ENCODE results near the gene SNAP47. TPM values are rescaled to one million over a fixed set of nuclear protein-coding genes. Genes with fewer than 3 reads are reported as not detected.

The SNAP47 gene
- total RNA-seq, 1 experiment from 2014 or later = 46.0 TPM

DNA sequence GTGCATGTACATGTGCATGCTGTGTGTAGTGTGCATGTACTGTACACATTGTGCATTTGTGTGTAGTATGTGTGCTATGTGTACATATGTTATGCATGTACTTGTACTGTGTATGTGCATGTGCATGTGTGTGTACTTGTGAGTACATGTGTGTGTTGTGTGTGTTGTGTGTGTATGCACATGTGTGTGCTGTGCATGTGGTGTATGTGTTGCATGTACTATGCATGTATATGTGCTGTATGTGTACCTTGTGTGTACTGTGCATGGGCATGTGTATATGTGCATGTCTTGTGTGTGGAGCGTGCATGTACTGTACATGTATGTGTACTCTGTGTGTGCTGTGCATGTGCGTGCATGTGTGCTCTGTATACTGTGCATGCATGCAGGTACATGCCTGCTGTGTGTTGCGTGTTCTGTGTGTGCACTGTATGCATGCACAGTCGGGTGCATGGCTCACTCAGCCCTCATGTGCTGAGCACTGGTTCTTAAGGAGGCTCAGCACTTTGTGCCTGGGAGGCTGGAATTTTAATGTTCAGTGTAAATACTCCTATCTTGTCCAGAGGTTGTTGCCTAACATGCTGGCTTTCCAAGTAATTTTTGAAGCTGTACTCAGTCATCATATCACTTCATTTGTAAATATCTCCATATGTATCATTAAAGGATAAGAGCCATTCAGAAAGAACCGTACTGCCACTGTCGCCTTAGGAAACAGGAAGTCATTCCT, 32.3 kb downstream of the SNAP47 start:
- no peak for DNase-seq (ENCODE audit: low read depth)

DNA sequence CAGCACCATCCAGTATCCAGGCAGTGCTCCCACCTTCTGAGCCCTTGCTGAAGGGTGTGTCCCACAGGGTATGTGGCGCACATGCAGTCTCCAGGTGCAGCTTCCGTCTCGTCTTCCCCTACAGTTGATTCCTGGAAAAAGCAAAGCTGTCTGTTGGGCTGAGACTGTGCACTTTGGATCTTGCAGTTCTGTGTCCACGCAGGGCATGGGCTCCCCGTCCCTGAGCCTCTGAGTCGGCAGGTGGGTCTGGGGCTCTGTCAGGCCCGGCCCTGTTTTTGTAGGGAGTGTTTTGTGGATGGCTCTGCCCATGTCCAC, 32.8 kb downstream of the SNAP47 start:
- DNase-seq (ENCODE audit: low read depth) = no peak

DNA sequence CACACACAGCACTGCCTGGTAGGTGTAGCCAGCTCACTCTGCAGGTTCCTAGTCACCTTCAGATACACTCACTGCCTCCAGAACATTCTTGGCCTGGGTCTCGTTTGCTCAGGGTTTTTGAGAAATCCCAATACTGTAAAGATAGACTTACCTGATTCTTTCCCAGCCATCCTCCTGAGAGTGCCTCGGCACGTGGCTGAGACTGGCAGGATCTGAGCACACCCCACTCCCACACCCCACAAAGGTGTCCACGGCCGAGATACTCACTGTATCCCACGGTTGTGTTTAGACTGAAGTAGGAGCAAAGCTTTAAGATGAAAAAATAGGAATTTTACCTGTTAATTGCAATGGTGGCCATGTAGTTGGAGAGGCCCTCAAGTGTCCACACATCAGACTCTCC, 33.4 kb downstream of the SNAP47 start:
- no peak for DNase-seq (ENCODE audit: low read depth)

DNA sequence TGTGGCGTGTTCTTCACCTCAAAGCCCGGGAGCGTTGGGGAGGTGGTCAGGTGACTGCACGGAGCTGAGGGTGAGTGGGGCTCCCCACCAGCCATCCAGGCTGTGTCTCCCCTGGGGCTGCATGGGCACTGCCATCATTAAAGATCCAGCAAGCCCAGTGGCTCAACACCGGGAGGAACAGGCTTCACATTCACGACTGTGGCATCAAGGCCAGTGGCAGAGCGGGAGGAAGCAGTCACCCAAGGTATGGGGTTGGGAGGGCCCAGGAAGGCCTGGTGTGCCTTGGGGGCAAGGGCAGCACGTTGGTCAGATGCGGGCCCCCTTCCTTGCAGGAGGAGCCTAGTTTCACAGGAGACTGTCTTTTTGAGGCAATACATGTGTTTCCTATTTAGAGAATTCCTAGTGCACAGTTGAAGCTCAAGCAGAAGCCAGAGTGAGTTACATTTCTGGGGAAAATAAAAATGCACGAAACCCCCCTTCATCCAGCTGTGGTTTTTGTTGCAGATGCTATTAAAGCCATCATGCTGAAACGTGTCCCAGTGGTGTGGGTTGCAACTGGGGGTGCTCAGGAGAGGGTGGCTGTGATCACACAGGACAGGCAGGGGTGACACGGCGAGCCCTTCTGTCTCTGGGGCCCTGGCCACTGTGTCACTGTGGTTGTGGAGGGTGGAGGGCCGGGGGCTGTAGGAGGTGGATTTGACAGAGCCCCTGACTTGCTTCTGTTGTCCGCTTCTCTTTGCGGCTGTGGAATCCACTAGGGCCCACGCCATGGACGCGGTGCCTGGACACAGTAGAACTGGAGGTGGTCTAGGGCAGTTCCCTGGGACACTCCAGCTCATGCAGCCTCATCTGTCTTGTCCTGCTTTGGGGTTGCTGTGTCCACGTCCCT, 34.1 kb downstream of the SNAP47 start:
- no peak for DNase-seq (ENCODE audit: low read depth)

DNA sequence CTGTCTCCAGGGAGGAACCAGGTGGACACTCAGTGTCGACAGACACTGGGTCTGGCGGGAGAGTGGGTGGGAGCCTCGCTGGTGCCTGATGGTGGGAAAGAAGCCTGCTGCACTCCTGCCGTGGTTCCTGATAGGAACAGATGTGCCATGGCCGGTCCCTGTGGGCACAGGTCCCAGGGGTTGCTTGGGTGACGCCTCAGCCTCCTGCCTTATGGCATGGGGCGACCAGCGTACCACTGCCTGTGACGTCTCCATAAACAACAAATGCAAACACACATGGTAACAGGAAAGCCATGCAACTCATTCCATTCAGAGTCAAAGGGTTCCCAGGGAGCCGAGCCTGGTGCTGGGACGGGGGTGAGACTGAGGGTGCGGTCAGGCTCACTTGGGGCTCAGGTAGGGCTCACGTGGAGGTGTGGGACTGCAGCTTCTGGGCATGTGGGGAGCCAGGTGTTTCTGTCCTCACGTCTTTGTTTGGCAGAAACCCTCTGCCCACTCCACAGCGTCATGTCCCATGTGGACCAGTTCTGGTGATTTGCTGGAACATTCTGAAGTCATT, 34.8 kb downstream of the SNAP47 start:
- DNase-seq (ENCODE audit: low read depth) = no peak

DNA sequence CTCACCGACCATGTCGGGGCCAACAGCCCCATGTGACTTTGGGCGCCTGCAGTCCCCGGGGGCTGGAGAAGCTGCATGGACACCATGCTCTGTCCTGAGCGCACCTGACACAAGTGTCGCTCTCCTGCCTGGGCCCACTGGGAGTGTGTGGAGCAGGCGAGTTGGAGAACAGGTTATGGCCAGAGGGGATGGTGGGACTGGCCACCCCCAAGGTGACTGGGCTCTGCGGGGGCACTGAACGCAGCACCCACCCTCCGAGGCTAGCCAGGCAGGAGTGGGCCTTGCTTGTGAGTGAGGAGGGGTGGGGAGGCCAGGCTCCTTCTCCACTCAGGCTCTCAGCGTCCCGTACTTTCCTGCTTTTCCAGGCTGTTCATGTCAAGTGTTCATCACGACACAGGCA, 35.6 kb downstream of the SNAP47 start:
- no peak for DNase-seq (ENCODE audit: low read depth)

DNA sequence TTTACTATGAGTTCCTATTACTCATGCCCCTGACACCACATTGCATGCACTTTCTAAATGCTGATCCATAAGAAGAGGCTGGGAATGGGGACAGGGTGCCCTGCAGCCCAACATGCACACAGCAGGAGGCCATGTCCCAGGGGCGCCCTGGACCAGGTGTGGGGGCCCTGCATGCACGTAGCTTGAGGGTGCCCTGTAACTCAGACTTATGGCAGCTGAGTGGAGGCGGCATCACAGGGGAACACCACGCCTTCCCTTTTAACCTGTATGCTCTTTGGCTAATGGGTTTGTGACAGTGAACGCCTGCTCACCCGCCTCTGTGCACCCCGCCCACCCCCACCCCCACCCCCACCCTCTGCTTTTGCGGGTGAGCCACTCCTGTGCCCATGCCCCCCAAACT, 36.1 kb downstream of the SNAP47 start:
- DNase-seq (ENCODE audit: low read depth) = no peak

DNA sequence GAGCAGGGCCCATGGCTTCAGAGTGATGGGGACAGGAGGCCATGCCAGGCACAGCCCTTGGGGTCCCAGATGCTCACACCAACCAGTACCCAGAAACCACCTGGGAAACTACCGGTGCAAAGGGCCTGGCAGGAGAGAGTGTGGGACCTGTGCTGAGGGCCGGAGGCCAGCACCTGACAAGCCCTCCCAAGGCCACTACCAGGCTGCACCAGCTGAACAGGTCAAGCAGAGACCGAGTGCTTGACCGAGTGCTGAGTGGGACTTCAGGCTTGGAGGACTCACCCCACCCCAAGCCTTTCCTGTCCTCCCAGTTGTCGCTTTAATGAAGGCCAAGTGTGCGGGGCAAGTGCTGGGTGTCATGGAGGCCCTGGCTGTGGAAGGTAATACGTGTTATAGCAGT, 36.5 kb downstream of the SNAP47 start:
- DNase-seq (ENCODE audit: low read depth) = no peak

DNA sequence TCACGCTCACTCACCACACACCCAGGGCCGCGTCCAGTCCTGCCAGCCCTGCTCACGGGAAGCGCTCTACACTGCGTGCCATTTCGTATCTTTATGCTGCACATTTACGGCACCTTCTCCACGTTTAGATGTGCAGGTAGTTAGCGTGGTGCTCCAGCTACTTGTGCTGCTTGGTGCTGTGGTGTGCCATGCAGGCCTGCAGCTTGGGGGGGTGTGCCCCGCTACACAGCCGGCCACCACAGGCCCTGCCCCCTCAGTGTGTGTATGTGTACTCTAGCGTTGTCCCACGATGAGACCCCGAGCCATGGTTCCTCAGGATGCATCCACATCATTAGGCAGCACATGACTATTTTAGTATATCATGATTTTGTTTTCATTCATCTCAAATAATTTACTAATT, 38.3 kb downstream of the SNAP47 start:
- no peak for DNase-seq (ENCODE audit: low read depth)

DNA sequence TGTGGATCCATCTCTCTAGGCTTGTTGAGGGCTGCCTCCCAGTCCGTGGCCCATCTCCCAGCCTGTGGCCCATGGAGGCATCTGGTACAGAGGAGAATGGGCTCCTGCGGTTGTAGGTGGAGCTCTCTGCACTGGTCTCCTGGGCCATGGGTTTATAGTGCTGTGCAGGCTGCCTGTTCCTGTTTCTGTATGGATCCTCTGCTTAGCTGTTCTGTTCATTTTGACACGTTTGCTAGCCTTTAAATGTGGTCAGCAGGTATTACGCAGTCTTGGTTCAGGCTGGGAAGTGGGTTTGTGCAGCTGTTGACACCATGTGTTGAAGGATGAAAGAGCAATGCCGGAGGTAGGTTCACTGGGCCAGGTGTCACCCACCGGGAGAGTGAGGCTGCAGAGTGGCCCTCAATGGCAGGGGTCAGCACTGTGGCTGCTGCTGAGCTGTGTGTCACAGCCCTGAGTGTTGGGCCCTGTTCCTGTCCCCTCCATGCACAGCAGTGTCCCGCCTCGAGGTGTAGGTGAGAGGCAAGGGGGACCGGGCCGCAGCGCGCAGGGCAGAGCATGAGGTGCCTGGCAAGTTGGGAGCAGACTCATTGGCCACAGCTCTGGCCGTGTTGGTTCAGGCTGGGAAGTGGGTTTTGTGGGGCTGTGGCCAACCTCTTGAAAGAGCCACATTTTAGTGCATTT, 39.0 kb downstream of the SNAP47 start:
- DNase-seq (ENCODE audit: low read depth) = no peak

DNA sequence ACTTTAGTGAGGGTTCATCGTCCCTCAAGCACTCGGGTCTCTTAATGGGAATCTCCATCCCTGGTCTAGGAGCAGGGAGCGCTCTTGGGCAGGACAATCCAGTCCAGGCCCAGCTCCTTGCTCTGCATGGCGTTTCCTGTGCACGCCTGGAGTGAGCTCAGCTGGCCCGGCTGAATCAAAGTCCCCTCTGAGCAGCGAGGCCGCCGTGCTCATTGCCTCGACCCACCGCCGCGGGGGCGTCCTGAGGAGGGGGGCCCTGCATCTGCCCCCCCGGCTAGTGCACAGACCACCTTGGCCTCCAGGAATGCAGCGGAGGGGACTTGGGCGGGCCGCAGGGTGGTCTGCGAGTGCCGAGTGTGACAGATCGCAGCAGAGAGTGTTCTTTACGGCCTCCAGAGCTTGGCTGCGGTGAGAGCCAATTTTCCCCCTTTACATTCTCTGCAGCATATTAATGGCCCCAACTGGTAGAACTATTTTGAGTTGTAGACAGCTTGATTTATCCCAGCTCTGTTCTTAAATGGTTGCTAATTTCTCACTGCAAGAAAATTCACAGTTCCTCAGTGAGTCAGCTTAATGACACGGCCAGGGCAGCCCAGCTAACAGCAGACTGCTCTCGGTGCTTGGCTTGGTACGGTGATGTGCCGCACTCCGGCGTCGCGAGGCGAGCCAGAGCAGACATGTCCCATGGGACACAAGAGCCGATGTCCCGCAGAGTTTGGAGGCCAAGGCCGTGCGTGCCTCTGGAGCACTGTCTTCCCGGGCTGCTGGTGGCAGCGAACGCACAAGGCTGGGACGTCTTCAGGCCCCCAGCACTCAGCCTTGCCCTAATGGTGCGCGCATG, 39.8 kb downstream of the SNAP47 start:
- DNase-seq (ENCODE audit: low read depth) = no peak

DNA sequence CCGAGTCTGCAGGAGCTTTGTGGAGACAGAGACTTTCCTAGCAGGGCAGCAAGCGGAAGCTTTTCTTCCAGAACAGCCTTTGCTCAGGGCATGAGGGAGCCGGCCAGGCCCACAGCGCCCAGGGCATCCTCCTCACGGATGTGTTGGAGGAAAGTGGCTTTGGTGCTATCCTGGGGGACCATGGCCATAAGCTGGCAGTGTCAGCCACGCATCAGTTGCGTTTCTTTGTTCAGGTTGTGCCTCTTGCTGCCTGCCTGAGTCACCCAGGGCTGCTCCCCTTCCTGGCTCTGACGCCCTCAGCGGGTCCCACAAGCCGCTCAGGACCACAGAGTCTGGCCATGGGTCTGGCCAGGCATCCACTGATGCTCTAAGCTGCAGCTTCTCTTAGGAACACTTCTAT, 40.6 kb downstream of the SNAP47 start:
- no peak for DNase-seq (ENCODE audit: low read depth)

DNA sequence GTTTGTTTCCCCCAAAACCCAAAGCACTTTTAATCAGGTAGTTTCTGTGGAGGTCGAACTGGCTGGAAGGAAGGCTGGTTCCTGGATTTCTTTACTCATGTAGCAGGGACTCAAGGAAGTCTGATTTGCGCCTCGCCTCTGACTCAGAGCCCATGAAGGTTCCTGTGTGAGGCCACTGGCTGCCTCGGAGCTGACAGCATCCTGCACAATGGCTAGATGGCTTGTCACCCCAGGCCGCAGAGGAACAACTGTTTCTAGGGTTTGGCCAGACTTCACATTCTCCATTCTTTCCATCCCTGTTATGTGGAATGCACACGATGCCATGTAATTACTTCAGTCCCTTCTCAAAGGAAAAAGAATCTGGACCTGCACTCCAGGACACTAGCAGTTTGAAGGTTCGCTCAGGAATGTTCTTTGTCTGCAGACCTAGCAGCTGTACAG, 41.1 kb downstream of the SNAP47 start:
- peak; percentile 58 for DNase-seq (ENCODE audit: low read depth)

DNA sequence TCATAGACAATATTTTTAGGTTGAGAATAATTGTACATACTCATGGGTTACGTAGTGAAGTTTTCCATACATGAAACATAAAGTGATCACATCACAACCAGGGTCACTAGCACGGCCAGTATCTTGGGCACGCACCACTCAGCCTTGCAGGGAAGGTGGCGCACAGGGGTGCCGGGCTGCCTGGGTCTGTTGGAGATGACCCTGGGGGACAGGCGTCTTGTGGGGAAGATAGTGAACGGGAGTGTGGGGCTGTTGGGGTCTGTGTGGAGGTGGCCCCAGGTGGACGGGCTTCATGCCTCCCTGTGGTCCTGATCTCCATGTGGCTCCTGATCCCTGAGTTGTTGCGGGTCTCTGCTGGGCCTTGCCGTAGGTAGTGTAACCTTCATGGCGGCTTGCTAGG, 41.9 kb downstream of the SNAP47 start:
- DNase-seq (ENCODE audit: low read depth) = no peak

DNA sequence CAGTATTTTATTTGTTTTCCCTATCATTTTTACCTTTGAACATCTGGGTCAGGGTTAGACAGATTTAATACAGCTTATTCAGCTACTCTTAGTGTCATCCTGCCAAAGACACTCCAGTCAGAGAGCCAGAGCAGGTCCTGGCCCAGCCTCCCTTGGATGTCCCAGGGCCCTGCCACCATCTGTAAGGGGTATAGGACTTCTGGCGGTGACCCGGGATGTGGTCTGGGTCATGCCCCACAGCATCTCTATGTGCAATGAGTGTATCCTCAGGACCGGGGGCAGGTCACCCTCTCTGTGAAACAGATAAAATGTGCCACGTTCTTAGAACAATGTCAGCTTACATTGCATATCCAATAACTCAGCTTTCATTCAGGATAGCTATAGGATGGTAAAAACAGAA, 42.4 kb downstream of the SNAP47 start:
- DNase-seq (ENCODE audit: low read depth) = no peak

DNA sequence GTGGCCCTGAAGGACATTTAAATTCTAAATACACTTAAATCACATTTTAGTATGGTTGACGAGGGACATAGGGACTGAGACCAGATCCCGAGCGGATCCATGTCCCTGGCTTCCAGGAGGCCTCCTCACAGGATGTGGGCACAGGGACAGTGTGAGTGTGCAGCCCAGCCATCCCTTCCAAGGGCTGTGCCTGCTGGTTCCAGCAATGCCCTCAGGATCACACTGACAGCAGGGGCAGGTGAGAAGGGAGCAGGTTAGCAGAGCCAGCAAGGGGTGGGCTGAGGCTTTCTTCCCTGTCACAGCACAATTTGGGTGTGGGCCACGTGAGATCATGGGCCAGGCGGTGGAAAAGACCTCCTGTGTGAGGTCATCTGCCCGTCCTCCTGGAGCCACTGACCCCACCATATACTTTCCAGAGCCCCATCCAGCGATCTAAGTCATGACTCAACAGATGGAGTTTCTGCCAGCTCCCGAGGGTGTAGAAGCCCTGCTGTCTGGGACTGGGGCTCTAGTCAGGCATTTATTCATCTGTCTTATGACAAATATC, 43.2 kb downstream of the SNAP47 start:
- DNase-seq (ENCODE audit: low read depth) = peak; percentile 32

DNA sequence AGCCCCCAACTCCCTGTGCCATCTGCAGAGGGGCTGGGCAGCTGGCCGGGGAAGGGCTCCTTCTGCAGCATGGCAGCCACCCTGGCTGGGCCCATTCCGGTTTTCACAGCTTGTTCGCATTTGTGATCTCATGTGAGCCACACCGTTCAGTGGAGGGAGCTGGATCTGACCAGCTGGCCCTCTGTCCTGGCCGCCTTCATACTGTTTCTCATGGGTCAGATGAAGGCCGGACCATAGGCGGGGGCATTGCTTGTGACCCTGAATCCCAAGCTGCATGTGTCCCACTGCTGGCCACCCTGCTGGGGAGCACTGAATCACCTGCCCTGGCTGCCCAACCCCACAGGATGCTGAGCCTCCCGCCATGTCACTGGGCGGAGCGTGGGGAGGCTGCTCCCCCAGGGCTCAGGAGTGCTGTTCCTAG, 43.8 kb downstream of the SNAP47 start:
- DNase-seq (ENCODE audit: low read depth) = no peak

DNA sequence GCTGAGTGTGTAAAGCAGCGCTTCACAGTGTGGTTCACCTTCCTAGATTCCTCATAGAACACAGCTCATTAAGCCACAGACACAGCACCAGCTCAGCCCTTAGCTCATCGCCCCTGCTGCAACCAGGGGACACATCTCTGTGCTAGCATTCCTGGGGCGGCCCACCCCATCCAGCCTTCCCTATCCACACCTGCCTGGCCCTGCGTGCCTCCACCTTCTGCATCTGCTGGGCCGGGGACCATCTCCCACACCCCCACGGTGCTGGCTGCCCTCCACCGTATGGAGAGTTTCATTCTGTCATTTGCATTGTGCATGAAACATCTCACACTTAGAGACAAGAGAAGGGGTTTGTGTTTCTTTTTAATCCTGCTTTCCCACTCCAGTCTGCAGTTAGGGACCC, 44.5 kb downstream of the SNAP47 start:
- DNase-seq (ENCODE audit: low read depth) = no peak

DNA sequence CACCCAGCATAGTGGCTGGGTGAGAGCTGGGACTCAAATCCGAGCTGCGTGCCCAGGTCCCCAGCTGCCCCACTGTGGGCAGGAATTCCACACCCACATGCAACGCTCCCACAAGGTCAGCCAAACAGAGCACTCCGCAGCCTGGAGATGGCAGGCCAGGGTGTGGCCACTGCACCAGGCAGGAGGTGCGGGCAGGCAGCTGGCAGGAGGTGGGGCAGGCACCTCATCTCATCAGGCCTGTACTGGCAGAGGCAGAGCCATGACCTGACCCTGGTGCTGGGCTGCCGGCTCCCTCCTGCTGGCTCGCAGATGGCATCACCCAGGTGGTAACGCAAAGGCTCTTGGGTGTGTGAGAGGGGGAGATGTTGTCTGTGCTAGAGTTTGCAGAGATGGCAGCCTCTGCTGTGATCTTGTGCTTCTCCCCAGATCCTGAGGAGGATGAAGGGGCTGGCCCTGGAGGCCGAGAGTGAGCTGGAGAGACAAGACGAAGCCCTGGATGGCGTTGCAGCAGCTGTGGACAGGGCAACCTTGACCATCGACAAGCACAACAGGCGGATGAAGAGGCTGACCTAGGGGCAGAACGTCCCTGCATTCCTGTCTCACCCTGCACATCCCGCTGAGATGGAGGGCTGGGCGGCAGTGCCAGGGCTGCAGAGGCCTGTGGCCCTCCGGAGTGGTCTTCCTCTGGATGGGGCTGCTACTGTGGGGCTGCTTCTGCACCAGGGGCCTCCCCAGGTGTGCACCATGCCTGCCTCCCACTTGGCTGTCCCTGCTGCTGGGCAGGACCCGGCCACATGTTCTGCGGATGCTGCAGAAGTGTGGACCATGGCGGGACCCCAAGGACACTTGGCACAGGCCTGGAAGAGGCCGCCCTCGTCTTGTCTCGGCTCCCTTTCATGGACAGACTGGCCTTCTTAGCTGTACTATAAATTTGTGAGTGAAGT, 45.1 kb downstream of the SNAP47 start:
- no peak for DNase-seq (ENCODE audit: low read depth)

DNA sequence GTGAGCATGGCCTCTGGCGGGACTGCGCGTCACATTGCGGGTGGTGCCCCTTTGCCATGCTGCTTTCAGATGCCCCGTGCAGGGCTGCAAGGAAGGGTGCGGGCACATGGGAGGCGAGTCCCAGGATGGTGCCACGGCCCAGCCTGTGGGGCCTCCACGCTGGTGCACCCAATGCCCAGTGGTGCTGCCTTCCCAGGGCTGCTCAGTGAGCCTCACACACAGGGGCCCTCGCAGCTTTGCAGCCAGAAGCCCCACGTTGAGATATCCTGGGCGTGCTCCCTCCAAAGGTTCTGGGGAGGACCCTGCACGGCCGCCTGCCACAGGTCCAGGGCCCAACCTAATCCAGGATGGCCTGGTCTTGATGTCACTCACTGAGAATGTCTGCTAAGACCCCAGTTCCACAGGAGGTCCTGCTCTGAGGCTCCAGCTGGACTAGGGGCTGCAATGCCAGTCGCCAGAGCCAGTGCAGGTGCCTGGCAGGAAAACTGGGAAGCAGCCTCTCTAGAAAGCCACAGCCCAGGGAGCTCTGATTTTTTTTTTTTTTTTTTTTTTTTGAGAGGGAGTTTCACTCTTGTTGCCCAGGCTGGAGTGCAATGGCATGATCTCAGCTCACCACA, 46.2 kb downstream of the SNAP47 start:
- DNase-seq (ENCODE audit: low read depth) = no peak

Measured in Daoy (cell line).